GM12801 (cell line): ENCODE data around the gene COBLL1.

Experiments
- TF ChIP-seq, protein P1 (sequence below): IDR thresholded peaks from one replicate; pipeline ENCODE4 v1.5.1; 2011; ENCODE audit warnings: control low read depth; ENCODE audit not compliant: insufficient read length; ENCODE audit errors: extremely low read depth

COBLL1 gene

GRCh38 chr2:164797627-164798026, 44.0 kb downstream of the COBLL1 start:
- TF ChIP-seq, protein P1, sequence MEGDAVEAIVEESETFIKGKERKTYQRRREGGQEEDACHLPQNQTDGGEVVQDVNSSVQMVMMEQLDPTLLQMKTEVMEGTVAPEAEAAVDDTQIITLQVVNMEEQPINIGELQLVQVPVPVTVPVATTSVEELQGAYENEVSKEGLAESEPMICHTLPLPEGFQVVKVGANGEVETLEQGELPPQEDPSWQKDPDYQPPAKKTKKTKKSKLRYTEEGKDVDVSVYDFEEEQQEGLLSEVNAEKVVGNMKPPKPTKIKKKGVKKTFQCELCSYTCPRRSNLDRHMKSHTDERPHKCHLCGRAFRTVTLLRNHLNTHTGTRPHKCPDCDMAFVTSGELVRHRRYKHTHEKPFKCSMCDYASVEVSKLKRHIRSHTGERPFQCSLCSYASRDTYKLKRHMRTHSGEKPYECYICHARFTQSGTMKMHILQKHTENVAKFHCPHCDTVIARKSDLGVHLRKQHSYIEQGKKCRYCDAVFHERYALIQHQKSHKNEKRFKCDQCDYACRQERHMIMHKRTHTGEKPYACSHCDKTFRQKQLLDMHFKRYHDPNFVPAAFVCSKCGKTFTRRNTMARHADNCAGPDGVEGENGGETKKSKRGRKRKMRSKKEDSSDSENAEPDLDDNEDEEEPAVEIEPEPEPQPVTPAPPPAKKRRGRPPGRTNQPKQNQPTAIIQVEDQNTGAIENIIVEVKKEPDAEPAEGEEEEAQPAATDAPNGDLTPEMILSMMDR = no peak

GRCh38 chr2:164796999-164797398, 44.6 kb downstream of the COBLL1 start:
- TF ChIP-seq, protein P1 = no peak

- TF ChIP-seq, protein P1 = no peak
Measured at GRCh38 chr2:164794432-164795231, 47.0 kb downstream of the COBLL1 start.

- TF ChIP-seq, protein P1 = no peak
Measured at GRCh38 chr2:164794016-164794415, 47.6 kb downstream of the COBLL1 start.

GRCh38 chr2:164793529-164793928, 48.1 kb downstream of the COBLL1 start:
- TF ChIP-seq, protein P1 = no peak

GRCh38 chr2:164792316-164793170, 49.1 kb downstream of the COBLL1 start:
- TF ChIP-seq, protein P1 = no peak

DNA sequence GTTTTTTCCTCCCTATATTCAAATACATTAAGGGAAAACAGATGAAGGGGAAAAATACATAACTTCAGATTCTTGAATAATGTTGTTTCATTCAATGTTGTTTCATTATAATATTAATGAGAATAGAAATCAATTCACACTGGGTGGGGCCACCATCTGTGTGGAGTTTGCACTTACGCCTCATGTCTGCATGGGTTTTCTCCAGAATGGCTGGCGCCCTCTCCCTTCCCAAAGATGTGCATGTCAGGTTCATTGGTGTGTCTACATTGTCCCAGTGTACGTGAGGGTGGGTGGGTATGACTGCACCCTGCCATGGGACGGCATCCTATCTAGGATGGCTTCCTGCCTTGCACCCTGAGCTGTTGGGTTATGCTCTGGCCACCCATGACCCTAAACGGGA, 51.7 kb downstream of the COBLL1 start:
- TF ChIP-seq, protein P1 = no peak
